ENCODE results near the gene IGLON5.

The IGLON5 gene

DNA sequence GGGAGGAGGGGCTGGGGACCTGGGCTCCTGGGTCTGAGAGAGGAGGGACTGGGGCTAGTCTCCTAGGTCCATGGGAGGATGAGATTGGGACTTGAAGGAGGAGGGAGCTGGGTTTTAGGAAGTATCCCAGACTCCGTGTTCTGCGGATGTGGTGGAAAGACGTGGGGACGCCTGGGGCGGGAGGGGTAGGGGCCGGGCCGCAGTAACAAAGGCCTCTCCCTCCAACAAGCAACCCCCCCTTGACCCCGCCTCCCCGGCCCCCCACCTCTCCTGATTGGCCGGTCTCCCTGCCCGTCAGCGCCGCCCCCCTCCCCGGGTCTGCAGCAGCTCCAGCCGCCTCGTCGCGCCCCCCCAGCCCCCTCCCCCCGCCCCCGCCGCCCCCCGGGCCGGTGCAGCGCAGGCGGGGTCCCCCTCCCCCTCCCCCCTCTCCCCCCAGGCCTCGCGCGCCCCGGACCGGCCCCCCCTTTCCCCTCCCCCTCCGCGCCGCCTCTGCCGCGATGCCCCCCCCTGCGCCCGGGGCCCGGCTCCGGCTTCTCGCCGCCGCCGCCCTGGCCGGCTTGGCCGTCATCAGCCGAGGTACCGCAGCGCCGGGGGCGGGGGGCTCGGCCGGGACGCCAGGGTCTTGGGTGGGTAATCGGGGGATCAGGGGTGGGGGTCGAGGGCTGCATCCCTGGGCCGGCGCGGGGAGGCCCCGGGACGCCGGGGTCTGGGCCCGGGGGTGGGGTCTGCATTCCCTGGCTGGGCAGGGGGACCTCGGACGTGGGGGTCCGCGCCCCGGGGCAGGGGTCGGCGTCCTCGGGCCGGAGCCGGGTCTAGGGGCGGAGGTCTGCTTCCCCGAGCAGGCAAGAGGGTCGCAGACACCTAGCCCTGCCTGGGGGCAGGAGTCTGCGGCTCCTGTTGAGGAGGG, at the start of gene IGLON5:
IGLON5 (plus strand) TSS at position 294 of the 907 bp plus-strand sequence; CDS start at position 498, 204 bp downstream.
- no peak for DNase-seq

GRCh38 chr19:51263808-51264207, 47.6 kb upstream of the IGLON5 start:
- no peak for DNase-seq

GRCh38 chr19:51271067-51271466, 40.4 kb upstream of the IGLON5 start:
- no peak for DNase-seq

DNA sequence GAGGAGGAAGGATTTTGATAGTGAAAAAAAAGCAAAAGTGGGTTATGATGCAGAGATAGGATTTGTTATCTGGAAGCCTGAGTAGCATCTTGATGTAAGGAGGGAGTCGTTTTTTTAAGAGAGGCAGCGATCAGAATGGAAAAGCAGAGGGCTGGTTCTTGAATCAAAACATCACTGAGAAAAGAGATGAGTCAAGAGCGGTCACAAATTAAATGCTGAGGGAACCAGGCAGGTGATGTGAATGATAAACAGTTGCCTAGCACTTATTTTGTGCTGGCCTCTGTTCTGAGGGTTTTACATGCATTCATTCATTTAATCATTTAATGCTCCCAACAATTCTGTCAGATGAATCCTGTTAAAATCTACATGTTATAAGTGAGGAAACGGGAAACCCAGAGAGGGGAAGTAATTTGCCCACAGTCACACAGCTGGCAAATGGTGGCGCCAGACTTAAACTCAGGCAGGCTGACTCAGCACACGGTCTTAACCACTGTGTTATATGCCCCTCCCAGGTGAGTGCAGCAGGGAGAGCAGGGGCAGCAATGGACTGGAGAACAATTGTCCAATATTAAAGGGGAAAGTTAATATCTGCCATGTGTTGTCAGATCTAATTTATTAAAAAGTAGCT, 39.1 kb upstream of the IGLON5 start:
- no peak for DNase-seq

GRCh38 chr19:51274049-51274770, 37.2 kb upstream of the IGLON5 start:
- no peak for DNase-seq

GRCh38 chr19:51277112-51277511, 34.3 kb upstream of the IGLON5 start:
- DNase-seq: no peak

GRCh38 chr19:51282335-51282734, 29.1 kb upstream of the IGLON5 start:
- no peak for DNase-seq

GRCh38 chr19:51285682-51286081, 25.8 kb upstream of the IGLON5 start:
- DNase-seq: no peak

- DNase-seq: no peak
Measured at GRCh38 chr19:51289635-51290034, 21.8 kb upstream of the IGLON5 start.

DNA sequence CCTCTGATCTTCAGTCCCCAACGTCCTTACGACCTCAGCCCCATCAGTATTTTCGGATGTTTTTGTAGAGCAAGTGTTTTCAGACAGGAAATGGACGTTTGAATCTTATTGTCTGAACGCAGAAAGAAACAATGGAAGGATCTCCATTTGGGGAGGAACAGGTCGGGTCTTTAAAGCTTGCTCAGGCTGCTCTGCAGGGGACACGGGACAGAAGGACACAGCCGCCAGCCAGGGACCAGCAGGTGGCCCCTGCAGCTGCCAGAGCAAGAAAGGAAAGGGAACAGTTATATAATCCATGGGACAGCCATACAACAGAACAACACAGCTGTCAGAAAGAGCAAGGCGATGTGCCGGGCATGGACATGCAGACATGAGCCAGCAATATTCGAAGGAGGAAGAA, 18.5 kb upstream of the IGLON5 start:
- no peak for DNase-seq

DNA sequence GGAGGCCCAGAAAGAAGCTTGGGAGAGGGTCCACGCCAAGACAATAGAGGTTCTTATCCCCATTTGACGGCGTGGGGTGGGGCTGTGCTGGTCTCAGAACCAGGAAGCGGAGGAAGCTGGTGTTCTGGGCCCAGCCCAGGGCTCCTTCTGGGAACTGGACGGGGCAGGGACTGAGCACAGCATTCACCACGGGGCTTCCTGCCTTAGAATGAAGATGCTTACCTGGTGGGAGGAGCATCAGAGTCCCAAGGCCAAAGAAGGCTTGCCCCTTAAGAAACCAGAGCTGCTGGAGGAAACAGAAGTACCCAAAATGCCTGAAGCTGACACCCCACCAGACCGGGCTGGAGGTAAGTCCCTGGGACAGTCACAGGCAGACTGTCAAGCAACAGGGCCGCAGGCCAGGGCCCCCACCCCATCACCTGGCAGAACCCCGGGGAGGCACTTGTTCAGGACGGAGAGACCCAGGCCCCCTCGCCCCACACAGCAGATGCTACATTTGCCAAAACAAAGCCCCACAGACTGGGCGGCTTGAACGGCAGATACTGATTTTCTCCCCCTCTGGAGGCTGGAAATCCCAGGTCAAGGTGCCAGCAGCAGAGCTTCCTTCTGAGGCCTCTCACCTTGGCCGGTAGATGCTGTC, 17.8 kb upstream of the IGLON5 start:
- DNase-seq: no peak

- no peak for DNase-seq
Measured at GRCh38 chr19:51294211-51294976, 17.1 kb upstream of the IGLON5 start.

GRCh38 chr19:51294977-51295375, 16.5 kb upstream of the IGLON5 start:
- DNase-seq: no peak

- no peak for DNase-seq
Measured at GRCh38 chr19:51295382-51296126, 15.9 kb upstream of the IGLON5 start.

GRCh38 chr19:51296336-51297093, 14.9 kb upstream of the IGLON5 start:
- DNase-seq: no peak

DNA sequence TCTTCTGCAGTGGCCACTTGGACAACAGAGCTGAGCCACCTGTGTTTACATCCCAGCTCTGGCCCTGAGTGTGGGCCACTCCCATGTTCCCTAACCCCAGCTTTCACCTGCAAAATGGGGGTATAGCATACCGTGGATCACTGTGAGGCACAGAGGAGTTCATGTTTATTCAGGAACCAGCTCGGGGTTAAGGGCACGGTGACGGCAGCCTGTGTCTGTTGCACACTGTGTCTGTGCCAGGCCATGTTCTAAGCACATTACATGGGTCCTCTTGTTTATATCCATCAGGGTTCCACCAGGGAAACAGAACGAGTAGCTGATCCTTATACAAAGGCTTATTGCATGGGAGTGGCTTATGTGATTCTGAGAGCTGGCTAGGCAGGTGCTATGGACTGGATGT, 14.0 kb upstream of the IGLON5 start:
- no peak for DNase-seq

GRCh38 chr19:51301266-51301665, 10.2 kb upstream of the IGLON5 start:
- DNase-seq: no peak

DNA sequence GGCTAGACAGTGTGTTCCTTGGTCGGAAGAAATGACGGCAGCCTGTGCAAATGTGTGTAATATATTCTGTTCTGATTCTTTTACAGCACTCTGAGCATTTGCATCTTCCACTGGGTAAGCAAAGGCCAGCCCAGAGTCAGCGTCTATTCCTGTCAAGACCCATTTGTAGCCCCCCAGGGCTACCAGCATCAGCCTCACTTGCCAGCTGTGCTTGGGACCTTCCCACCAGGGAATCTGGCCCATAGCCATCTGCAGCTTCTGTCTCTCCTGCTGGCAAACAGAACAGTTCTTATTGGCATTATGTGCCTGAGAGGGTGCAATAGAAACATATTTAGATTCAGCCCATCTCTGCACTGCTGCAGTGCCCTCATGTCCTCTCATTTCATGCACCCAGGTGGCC, 6.0 kb upstream of the IGLON5 start:
- no peak for DNase-seq

- DNase-seq: no peak
Measured at GRCh38 chr19:51316688-51317087, 5.2 kb downstream of the IGLON5 start.

DNA sequence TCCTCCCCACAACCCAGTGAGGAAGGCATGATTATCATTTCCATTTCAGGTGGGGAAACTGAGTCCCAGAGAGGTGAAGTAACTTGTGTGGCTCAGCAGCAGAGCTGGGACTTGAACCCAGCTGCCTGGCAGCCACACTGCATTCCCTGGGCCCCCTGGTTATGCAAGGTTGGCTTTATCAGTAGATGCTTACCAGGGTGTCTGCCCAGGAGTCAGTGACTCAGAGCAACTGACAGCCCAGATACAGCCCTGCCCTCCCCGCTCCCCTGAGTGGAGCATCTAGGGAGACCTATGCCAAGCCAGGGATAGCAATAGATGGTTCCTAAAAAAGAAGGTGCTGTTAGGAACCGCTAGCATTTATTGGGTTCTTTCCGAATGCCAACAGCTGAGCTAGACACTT, 5.9 kb downstream of the IGLON5 start:
- no peak for DNase-seq

GRCh38 chr19:51317968-51318367, 6.5 kb downstream of the IGLON5 start:
- DNase-seq: no peak
